ENCODE results near the gene SRP19. TPM values are rescaled to one million over a fixed set of nuclear protein-coding genes. Genes with fewer than 3 reads are reported as not detected.

SRP19 gene
- total and polyA plus RNA-seq, 9 of the 15 experiments (the other 6 are each of a cell fraction or from before 2014, with no cell fraction given), result 52.3 to 357 (median 146) TPM

DNA sequence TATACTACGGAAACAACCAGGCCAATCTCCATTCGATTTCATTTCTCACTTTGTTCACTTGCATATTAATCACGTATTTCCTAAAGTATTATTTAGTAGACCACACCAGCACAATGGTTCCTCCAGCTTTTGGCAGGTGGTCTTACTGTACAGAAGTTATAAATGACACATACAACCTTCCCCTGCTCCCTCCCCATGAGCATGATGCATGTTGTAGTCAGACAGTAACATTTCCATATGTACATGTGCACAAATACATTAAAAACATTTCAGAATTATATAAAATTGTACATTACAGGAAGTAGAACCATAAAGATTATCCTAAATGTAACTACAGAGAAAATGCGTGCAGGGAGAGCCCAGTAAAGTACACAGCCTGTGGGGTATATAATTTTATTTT is 17.0 kb downstream of the SRP19 start (continued):
- TF ChIP-seq CBX3 (IDR thresholded peaks at IDR 0.05; ENCODE audit: borderline replicate concordance in 1 of 2, low read length in 2 of 2) (no peak), HDAC6 (IDR thresholded peaks at IDR 0.05; ENCODE audit: low read depth, low read length) (no peak), NFATC3 (IDR thresholded peaks at IDR 0.05) (no peak), TAF1 (IDR thresholded peaks at IDR 0.05; ENCODE audit: control insufficient read depth, extremely low read depth, insufficient read depth, low read length, severe bottlenecking) (no peak), MIER1 (IDR thresholded peaks at IDR 0.05; ENCODE audit: low read depth) (no peak), SRSF1 (IDR thresholded peaks at IDR 0.05; ENCODE audit: low read depth, low read length) (no peak), TSC22D4 (tag; IDR thresholded peaks at IDR 0.05) (no peak), ZNF140 (CRISPR knock-in tag; IDR thresholded peaks at IDR 0.05) (no peak), EGR1 (conservative IDR thresholded peaks at IDR 0.05) (no peak), TRIM24 (IDR thresholded peaks at IDR 0.05) (no peak)
- TF ChIP-seq, protein P1, sequence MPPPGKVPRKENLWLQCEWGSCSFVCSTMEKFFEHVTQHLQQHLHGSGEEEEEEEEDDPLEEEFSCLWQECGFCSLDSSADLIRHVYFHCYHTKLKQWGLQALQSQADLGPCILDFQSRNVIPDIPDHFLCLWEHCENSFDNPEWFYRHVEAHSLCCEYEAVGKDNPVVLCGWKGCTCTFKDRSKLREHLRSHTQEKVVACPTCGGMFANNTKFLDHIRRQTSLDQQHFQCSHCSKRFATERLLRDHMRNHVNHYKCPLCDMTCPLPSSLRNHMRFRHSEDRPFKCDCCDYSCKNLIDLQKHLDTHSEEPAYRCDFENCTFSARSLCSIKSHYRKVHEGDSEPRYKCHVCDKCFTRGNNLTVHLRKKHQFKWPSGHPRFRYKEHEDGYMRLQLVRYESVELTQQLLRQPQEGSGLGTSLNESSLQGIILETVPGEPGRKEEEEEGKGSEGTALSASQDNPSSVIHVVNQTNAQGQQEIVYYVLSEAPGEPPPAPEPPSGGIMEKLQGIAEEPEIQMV (tag; conservative IDR thresholded peaks at IDR 0.05; ENCODE audit: low read depth), result no peak
- TF ChIP-seq, protein P2, sequence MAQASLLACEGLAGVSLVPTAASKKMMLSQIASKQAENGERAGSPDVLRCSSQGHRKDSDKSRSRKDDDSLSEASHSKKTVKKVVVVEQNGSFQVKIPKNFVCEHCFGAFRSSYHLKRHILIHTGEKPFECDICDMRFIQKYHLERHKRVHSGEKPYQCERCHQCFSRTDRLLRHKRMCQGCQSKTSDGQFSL (CRISPR knock-in tag; IDR thresholded peaks at IDR 0.05), result no peak
- TF ChIP-seq, protein P2 (tag; IDR thresholded peaks at IDR 0.05), result no peak
- TF ChIP-seq, protein P3, sequence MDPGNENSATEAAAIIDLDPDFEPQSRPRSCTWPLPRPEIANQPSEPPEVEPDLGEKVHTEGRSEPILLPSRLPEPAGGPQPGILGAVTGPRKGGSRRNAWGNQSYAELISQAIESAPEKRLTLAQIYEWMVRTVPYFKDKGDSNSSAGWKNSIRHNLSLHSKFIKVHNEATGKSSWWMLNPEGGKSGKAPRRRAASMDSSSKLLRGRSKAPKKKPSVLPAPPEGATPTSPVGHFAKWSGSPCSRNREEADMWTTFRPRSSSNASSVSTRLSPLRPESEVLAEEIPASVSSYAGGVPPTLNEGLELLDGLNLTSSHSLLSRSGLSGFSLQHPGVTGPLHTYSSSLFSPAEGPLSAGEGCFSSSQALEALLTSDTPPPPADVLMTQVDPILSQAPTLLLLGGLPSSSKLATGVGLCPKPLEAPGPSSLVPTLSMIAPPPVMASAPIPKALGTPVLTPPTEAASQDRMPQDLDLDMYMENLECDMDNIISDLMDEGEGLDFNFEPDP (CRISPR knock-in tag; IDR thresholded peaks at IDR 0.05), result no peak
- TF ChIP-seq, protein P4, sequence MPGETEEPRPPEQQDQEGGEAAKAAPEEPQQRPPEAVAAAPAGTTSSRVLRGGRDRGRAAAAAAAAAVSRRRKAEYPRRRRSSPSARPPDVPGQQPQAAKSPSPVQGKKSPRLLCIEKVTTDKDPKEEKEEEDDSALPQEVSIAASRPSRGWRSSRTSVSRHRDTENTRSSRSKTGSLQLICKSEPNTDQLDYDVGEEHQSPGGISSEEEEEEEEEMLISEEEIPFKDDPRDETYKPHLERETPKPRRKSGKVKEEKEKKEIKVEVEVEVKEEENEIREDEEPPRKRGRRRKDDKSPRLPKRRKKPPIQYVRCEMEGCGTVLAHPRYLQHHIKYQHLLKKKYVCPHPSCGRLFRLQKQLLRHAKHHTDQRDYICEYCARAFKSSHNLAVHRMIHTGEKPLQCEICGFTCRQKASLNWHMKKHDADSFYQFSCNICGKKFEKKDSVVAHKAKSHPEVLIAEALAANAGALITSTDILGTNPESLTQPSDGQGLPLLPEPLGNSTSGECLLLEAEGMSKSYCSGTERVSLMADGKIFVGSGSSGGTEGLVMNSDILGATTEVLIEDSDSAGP (CRISPR knock-in tag; IDR thresholded peaks at IDR 0.05), result no peak
